Activated CD4-positive, alpha-beta memory T cell treated with anti-CD3 and anti-CD28 coated beads, Interleukin-2, amount 10 ng/mL, durations not matched to agents 7 days and 5 days (primary cell): ENCODE results near the gene ITIH5. TPM values are rescaled to one million over a fixed set of nuclear protein-coding genes. Genes with fewer than 3 reads are reported as not detected.

ENCODE experiments used
- CTCF ChIA-PET: fragments of 350-600 bp; sonication (Branson Sonifier 250); formaldehyde crosslinking; loops from one replicate; lab custom pipeline; 2021; ENCODE audit warnings: antibody characterized with exemption, inconsistent platforms; lab: Charles Lee
- POLR2A ChIA-PET: fragments of 350-600 bp; sonication (Branson Sonifier 250); formaldehyde crosslinking; loops from one replicate; lab custom pipeline; 2021; ENCODE audit warnings: antibody characterized with exemption; lab: Charles Lee
- DNase-seq: peaks from one replicate; pipeline ENCODE4 v3.0.0-alpha.2; 2020
- H3K27ac Mint-ChIP-seq: one replicate; pipeline ENCODE4 v1.8.0; 2021; ENCODE audit warnings: mild to moderate bottlenecking, mixed read lengths
- H3K27me3 Mint-ChIP-seq: one replicate; pipeline ENCODE4 v1.8.0; 2021; ENCODE audit warnings: mixed read lengths
- H3K36me3 Mint-ChIP-seq: one replicate; pipeline ENCODE4 v1.8.0; 2021; ENCODE audit warnings: low read depth, mixed read lengths
- H3K4me1 Mint-ChIP-seq: one replicate; pipeline ENCODE4 v1.8.0; 2021; ENCODE audit warnings: mixed read lengths
- H3K4me3 Mint-ChIP-seq: one replicate; pipeline ENCODE4 v1.8.0; 2021; ENCODE audit warnings: mild to moderate bottlenecking, mixed read lengths
- H3K9me3 Mint-ChIP-seq: one replicate; pipeline ENCODE4 v1.8.0; 2021; ENCODE audit warnings: mixed read lengths
- total RNA-seq, 2 experiments: library from RNA; stranded (reverse); gene quantifications; one replicate each; pipeline ENCODE4 v1.2.3, GENCODE V29; 2021

Gene ITIH5
- total RNA-seq, 2 experiments from 2014 or later, result not detected

GRCh38 chr10:7561216-7561893 lies 105.4 kb downstream of the ITIH5 start:
- peaks cover 10% of the 10 kb centered on the region for H3K27me3 Mint-ChIP-seq
- H3K9me3 Mint-ChIP-seq, result no peaks in the 10 kb centered on the region
- no peak for DNase-seq
- ChIA-PET POLR2A (no interaction called here), CTCF (interaction anchor here (2.5 kb wide), 1 partner anchor 36 kb away, joined by 7 read pairs; no protein-coding TSS in a partner anchor)
- H3K27ac Mint-ChIP-seq, result no peak overlapping the region
- no peaks in the 10 kb centered on the region for H3K36me3 Mint-ChIP-seq
- no peak overlapping the region for H3K4me3 Mint-ChIP-seq
- H3K4me1 Mint-ChIP-seq, result no peaks in the 10 kb centered on the region

GRCh38 chr10:7560519-7560918 lies 106.2 kb downstream of the ITIH5 start:
- Mint-ChIP-seq H3K4me3 (no peak overlapping the region), H3K9me3 (no peaks in the 10 kb centered on the region), H3K27ac (no peak overlapping the region), H3K4me1 (no peaks in the 10 kb centered on the region), H3K36me3 (no peaks in the 10 kb centered on the region), H3K27me3 (peaks cover 10% of the 10 kb centered on the region)
- ChIA-PET CTCF (no interaction called here), POLR2A (no interaction called here)
- DNase-seq, result no peak

GRCh38 chr10:7559386-7559785 lies 107.4 kb downstream of the ITIH5 start:
- Mint-ChIP-seq H3K4me1 (no peaks in the 10 kb centered on the region), H3K27ac (no peak overlapping the region), H3K4me3 (no peak overlapping the region), H3K9me3 (no peaks in the 10 kb centered on the region), H3K36me3 (no peaks in the 10 kb centered on the region), H3K27me3 (peaks cover 10% of the 10 kb centered on the region)
- ChIA-PET CTCF (no interaction called here), POLR2A (no interaction called here)
- DNase-seq, result no peak

GRCh38 chr10:7558036-7558435 lies 108.7 kb downstream of the ITIH5 start:
- DNase-seq, result no peak
- no peaks in the 10 kb centered on the region for H3K4me1 Mint-ChIP-seq
- ChIA-PET CTCF (no interaction called here), POLR2A (no interaction called here)
- H3K36me3 Mint-ChIP-seq, result no peaks in the 10 kb centered on the region
- peaks cover 10% of the 10 kb centered on the region for H3K27me3 Mint-ChIP-seq
- H3K27ac Mint-ChIP-seq, result no peak overlapping the region
- no peaks in the 10 kb centered on the region for H3K9me3 Mint-ChIP-seq
- H3K4me3 Mint-ChIP-seq, result no peak overlapping the region

GRCh38 chr10:7553531-7553930 lies 113.2 kb downstream of the ITIH5 start:
- no peak overlapping the region for H3K4me3 Mint-ChIP-seq
- no peaks in the 10 kb centered on the region for H3K9me3 Mint-ChIP-seq
- no peak overlapping the region for H3K27ac Mint-ChIP-seq
- peaks cover 16% of the 10 kb centered on the region for H3K27me3 Mint-ChIP-seq
- no peaks in the 10 kb centered on the region for H3K36me3 Mint-ChIP-seq
- CTCF ChIA-PET, result interaction anchor here (0.7 kb wide), 1 partner anchor 1669 kb away, joined by 3 read pairs; no protein-coding TSS in a partner anchor
- no peak for DNase-seq
- H3K4me1 Mint-ChIP-seq, result no peaks in the 10 kb centered on the region
- POLR2A ChIA-PET, result no interaction called here

GRCh38 chr10:7551950-7552716 lies 114.6 kb downstream of the ITIH5 start:
- Mint-ChIP-seq H3K36me3 (no peaks in the 10 kb centered on the region), H3K4me3 (no peak overlapping the region), H3K9me3 (no peaks in the 10 kb centered on the region), H3K27me3 (peaks cover 13% of the 10 kb centered on the region), H3K27ac (no peak overlapping the region), H3K4me1 (no peaks in the 10 kb centered on the region)
- POLR2A ChIA-PET, result no interaction called here
- CTCF ChIA-PET, result no interaction called here
- DNase-seq, result no peak

- Mint-ChIP-seq H3K9me3 (no peaks in the 10 kb centered on the region), H3K4me1 (no peaks in the 10 kb centered on the region), H3K27ac (no peak overlapping the region), H3K27me3 (peaks cover 8% of the 10 kb centered on the region), H3K36me3 (no peaks in the 10 kb centered on the region), H3K4me3 (no peak overlapping the region)
- DNase-seq, result no peak
- POLR2A ChIA-PET, result no interaction called here
- CTCF ChIA-PET, result no interaction called here
These were observed 115.5 kb downstream of the ITIH5 start for GRCh38 chr10:7551289-7551688.

GRCh38 chr10:7550013-7550412 lies 116.8 kb downstream of the ITIH5 start:
- CTCF ChIA-PET, result no interaction called here
- H3K4me3 Mint-ChIP-seq, result no peak overlapping the region
- peaks cover 8% of the 10 kb centered on the region for H3K27me3 Mint-ChIP-seq
- H3K27ac Mint-ChIP-seq, result no peak overlapping the region
- H3K36me3 Mint-ChIP-seq, result no peaks in the 10 kb centered on the region
- H3K4me1 Mint-ChIP-seq, result no peaks in the 10 kb centered on the region
- POLR2A ChIA-PET, result no interaction called here
- no peak for DNase-seq
- H3K9me3 Mint-ChIP-seq, result no peaks in the 10 kb centered on the region

GRCh38 chr10:7547829-7548228 lies 118.9 kb downstream of the ITIH5 start:
- no peaks in the 10 kb centered on the region for H3K4me1 Mint-ChIP-seq
- ChIA-PET CTCF (no interaction called here), POLR2A (no interaction called here)
- no peaks in the 10 kb centered on the region for H3K36me3 Mint-ChIP-seq
- H3K27ac Mint-ChIP-seq, result no peak overlapping the region
- H3K4me3 Mint-ChIP-seq, result no peak overlapping the region
- H3K27me3 Mint-ChIP-seq, result peaks cover 8% of the 10 kb centered on the region
- H3K9me3 Mint-ChIP-seq, result no peaks in the 10 kb centered on the region
- no peak for DNase-seq

- Mint-ChIP-seq H3K9me3 (no peaks in the 10 kb centered on the region), H3K27me3 (peaks cover 8% of the 10 kb centered on the region), H3K4me1 (no peaks in the 10 kb centered on the region), H3K27ac (no peak overlapping the region), H3K4me3 (no peak overlapping the region), H3K36me3 (no peaks in the 10 kb centered on the region)
- no peak for DNase-seq
- ChIA-PET CTCF (no interaction called here), POLR2A (no interaction called here)
These were observed 119.6 kb downstream of the ITIH5 start for GRCh38 chr10:7547206-7547605.

- Mint-ChIP-seq H3K36me3 (no peaks in the 10 kb centered on the region), H3K27ac (no peak overlapping the region), H3K4me3 (no peak overlapping the region), H3K4me1 (no peaks in the 10 kb centered on the region), H3K9me3 (no peaks in the 10 kb centered on the region), H3K27me3 (peaks cover 8% of the 10 kb centered on the region)
- DNase-seq, result no peak
- POLR2A ChIA-PET, result no interaction called here
- CTCF ChIA-PET, result no interaction called here
These were observed 120.3 kb downstream of the ITIH5 start for GRCh38 chr10:7546385-7546967.

- peaks cover 8% of the 10 kb centered on the region for H3K27me3 Mint-ChIP-seq
- POLR2A ChIA-PET, result no interaction called here
- H3K36me3 Mint-ChIP-seq, result no peaks in the 10 kb centered on the region
- no peaks in the 10 kb centered on the region for H3K9me3 Mint-ChIP-seq
- H3K4me1 Mint-ChIP-seq, result no peaks in the 10 kb centered on the region
- no peak overlapping the region for H3K4me3 Mint-ChIP-seq
- CTCF ChIA-PET, result no interaction called here
- no peak overlapping the region for H3K27ac Mint-ChIP-seq
- DNase-seq, result no peak
These were observed 121.0 kb downstream of the ITIH5 start for GRCh38 chr10:7545792-7546191.

- POLR2A ChIA-PET, result no interaction called here
These were observed 121.5 kb downstream of the ITIH5 start for GRCh38 chr10:7545261-7545660.

More at GRCh38 chr10:7545261-7545660, 121.5 kb downstream of the ITIH5 start:
- no peak for DNase-seq
- no peaks in the 10 kb centered on the region for H3K9me3 Mint-ChIP-seq
- H3K27ac Mint-ChIP-seq, result no peak overlapping the region
- H3K36me3 Mint-ChIP-seq, result no peaks in the 10 kb centered on the region
- CTCF ChIA-PET, result no interaction called here
- no peak overlapping the region for H3K4me3 Mint-ChIP-seq
- H3K27me3 Mint-ChIP-seq, result peaks cover 8% of the 10 kb centered on the region
- H3K4me1 Mint-ChIP-seq, result no peaks in the 10 kb centered on the region
